ENCODE results near the gene SUFU.

The SUFU gene

DNA sequence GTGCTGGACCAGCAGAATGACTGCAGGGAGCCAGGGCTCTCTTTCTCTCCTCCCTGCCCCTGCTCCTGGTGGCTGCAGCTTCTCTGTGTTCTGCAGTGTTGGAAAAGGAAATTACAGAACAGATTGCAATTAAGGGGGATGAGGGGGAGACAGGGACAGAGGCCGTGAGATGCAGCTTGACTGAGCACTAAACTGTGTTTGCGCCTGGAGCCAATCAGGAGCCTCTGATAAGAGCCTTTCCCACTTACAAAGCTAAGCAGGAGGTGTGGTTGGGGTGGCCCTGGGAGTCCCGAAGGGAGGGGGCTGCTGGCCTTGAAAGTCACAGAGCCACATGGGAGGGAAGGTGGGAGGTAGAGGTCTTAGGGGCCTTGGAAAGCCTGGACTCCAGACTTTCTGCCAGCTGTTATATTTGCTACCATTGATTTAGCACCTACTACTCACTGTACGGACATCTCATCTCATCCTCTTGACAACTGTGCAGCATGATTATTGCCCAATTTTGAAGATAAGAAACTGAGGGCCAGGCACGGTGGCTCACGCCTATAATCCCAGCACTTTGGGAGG, 167.2 kb downstream of the SUFU start:
- no peak for DNase-seq (ENCODE audit: low spot score)

DNA sequence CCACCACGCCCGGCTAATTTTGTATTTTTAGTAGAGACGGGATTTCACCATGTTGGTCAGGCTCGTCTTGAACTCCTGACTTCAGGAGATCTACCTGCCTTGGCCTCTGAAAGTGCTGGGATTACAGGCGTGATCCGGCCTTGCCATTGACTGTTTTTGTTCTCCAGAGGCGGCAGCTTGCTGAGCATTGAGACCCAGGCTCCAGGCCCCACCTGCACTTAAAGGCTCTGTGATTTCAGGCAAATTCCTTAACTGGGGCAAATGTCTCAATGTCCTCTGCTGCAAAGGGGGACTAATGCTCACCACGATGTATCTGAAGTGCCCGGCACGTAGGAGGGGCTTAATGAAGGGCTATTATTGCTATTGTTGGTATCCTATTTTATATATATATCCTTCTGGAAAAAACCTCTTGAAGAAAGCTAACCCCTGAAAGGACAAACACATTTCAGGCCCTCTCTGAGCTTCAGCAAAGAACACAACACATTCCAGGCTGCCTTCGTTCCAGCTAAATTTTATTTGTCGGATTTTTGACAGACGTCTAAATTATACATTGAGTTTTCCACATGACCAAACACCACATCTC, 169.6 kb downstream of the SUFU start:
- no peak for DNase-seq (ENCODE audit: low spot score)

DNA sequence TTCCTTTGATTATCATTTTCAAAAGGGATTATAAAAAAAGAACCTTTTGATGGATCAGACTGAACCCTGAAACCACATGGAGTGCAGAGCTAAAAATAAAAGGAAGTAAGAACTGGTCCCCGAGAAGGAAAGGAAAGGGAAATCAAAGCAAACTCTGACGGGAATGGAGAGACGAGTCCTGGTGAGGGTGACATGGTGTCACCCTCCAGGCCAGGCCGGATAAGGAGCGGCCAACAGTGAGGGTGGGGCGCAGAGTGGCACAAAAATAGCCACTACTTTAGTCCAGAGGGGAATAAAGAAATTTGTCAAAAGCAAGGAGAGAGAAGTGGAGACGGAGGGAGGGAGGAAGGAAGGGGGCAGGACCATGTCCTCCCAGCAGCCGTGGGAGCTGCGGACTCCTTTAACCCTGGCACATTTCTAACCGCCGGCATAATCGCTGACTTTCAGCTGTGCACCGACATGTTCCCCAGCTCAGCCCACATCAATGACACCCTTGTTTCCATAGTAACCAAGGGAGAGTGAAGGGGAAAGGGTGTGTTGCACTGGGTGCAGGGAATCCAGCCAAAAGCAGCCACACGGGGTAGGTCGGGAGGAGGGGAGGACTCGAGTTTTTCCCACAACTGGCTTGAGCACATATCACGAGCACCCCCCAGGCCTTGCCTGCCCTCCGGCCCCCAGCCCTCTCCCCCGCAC, 170.2 kb downstream of the SUFU start:
- peak; percentile 63 for DNase-seq (ENCODE audit: low spot score)

DNA sequence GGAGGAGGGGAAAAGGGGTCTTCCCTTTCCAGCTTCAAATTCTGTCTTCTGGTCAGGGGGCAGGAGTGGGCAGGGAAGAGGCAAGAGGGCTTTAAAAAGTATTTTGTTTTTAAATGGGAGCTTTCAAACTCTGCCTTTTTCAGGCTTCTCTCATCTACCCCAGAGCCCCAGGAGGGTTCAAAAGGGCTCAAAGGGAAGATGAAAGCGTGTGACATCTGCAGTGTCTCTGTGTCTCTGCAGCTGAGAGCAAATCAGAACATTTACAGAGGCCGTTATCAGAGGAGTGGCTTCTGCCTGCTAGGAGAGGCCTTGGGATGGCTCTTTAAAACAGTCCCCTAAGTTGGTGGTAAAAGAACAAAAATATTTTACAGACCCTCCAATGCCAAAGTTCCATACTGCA, 170.8 kb downstream of the SUFU start:
- DNase-seq (ENCODE audit: low spot score): no peak

DNA sequence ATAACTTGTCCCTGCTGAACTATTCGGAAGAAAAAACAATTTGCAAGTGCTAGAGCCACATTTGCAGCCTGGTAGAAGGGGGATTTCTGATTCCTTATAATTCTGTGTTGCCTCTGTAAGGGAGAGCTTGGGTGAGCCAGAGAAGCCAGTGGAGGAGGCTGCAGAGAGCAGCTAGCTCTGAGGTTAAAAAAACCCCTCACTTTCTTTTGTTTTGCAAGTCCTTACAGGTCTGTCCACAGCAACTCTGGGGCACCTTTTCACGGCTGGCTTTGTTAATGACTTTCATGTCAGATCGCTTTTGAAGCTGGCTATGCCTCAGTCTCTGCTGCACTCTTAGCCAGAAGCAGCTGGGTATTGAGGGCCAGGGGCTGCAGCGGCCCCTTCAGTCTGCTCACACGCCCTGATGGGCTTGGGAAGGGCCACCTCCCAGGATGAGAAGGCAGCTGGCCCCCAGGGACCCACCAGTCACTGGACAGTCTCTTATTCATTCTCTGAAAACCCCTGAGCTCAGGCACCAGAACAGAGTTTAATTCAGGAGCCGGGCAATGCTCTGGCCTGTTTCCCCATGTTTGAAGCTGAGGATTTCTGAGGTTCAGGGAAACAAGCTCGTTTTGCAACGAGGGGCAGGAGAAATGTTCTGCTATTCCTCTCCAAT, 171.4 kb downstream of the SUFU start:
- no peak for DNase-seq (ENCODE audit: low spot score)

DNA sequence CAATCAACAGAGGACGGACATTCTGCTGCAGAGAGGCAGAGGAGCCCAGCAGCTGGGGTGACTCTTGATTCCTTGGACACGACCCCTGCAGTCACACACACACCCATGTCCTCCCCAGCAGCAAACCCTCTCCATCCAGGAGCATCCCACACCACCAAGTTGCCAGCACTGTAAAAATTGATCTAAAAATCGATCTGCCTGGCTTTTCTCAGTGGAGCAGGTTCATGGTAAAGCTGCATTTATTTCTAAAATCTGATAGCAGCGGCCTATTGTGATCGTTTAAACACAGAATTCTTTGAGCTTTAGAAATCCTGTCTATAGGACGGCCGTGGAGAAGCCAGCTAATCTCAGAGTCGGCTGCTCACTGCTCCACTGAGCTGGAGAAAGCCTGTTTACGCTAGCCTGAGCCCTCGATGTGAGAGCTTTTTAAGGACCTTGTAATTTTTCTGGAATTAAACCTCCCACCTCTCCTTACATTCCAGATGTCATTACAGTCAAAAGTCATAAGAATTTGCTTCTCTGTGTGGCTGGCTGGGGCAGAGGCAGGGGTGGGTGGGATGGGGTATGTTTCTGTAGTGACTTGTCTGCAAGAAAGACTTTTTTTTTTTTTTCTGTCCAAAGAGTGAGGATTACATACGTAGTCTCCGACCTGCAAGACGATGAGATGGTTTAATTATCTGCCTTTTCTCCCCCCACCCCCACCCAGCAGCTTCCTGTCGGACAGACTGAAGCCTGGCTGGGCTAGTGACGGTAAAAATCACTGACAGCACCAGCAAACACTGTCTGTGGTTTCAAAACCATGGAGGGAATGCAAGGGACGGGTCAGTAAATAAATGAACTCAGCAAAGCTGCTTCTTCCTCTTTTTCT, 172.1 kb downstream of the SUFU start:
- DNase-seq (ENCODE audit: low spot score): peak; percentile 61

DNA sequence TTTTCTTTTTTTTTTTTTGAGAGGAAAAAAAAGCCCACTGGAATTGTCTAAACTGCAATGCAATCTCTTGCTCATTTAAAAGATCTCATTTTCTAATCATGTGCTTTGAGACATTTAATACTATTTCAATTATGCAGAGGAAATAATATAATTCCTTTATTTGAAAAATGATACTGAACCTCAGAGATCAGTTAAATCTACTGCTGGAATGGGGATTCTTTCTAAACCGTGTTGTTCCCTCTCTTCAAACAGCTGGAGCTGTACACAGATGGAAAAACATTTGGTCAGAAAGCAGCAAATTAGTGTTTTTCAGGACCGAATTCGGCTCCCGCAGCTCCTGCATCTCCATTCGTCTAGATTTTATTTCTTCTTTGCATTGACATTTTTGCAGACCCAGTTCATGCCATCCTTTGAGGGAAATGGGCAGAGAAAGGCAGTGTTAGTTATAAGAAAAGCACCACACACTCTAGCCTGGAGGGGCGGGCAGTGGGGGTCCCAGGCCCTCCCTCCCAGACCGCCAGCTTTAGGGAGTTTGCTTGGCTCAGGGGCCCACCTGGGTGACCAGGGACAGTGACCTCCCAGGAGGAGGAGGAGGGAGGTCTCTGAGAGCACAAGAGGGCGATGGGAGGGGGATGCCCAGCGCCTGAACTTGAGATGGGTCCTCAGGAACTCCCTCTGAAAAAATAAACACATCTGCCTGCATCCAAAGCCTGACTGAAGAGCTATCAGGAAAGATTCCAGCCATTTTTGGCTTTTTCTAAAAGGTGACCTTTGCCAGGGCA, 173.0 kb downstream of the SUFU start:
- DNase-seq (ENCODE audit: low spot score): no peak

DNA sequence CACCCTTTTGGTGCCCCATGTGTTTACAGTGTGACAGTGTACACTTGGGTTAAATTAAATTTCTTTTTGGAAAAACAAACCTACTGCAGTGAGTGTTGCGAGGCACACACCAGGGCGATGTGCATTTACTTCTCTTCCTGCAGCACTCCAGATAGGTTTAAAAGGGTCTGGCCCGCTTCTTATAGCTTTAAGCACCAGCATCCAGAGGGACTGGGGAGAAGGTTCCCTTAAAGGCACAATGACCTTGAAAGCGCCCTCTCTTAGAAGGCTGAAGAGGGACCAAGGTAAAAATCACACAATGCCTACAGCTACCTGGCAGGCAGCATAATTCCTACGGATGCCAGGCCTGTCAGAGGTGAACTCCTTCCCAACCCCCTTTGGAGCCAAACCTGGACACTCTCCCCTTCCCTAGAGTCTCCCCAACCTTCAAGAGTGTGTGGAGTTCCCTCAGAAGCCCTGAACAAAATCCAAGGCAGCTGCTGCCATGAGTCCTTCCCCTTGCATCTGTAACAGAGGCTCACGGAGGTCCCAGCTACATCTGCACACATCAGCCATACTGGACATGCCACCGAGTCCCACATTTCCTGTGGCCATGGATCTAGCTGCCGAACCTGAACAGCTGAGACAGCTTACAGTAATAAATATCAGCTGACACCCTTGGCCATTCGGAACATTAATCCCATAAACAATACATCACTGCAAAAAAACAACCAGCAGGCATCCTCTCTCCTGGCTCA, 173.7 kb downstream of the SUFU start:
- DNase-seq (ENCODE audit: low spot score): no peak

DNA sequence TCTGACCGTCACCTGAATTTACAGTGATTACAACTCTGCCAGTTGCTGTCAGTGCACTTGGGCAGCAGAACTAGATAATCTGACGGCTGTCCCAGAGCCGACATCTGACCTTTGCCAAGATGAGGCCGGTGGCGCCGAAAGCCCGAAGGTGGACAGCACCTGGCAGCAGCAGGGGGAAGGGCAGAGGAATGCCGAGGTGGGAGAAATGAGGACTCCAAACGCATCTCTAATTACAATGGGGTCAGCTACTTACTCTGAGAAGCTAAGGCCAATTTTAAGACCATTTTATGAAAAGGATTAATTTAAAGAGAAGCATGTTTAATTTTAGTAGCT, 174.3 kb downstream of the SUFU start:
- DNase-seq (ENCODE audit: low spot score): no peak

DNA sequence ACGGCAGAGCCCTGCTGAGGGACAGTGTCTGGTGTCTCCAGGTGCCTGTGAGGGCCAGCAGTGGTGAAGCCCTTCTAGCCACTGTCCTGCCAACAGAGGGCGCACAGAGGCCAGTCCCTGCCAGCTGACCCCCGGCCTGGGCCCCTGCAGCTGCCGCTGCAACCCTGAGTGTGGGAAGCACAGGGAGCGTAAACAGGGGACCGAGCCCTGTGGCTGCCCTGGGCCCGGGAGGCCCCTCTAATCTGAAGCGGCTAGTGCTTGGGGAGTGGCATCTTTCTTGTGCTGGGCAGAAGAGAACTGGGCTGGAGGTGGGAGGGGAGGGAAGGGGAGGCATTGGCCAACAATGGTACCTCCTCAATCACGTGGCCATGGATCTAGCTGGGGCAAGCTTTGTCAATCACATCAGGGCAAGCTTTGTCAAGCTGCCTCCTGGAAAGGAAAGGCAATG, 175.1 kb downstream of the SUFU start:
- peak; percentile 85 for DNase-seq (ENCODE audit: low spot score)

DNA sequence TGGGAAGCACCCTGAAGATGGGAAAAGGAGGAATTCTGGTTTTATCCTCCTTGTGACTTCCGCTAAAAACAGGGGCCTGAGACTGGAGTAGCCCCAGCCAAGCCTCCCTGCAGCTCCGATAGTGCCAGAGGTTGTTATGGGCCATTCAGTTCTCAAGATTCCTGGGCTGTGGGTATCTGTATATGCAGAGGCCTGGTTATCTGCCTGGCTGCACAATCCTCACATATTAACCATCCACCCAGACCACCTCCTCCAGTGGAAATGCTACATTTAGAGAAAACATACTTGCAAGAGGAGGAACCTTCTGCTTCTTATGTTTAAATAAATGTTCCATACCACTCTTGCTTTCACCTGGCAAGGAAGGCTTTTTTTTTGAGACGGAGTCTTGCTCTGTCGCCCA, 175.8 kb downstream of the SUFU start:
- no peak for DNase-seq (ENCODE audit: low spot score)

DNA sequence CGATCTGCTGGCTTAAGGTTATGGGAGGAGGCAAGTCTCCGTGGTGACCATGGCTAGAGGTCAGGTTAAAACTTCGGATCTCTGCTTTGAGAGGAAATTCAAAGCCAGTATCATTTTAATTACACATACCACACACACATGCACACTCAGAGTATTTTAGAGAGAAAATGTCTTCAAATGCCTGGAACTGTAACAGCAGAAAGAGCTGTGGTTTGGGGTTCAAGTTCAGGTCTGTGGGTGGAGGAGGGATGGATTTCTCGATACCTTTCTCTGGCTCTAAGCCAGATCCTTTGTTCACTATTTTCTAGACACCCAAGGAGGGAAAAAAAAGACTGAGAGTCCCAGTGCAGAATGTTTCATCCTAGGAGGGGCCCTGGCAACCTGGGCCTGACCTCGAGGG, 177.9 kb downstream of the SUFU start:
- DNase-seq (ENCODE audit: low spot score): no peak

DNA sequence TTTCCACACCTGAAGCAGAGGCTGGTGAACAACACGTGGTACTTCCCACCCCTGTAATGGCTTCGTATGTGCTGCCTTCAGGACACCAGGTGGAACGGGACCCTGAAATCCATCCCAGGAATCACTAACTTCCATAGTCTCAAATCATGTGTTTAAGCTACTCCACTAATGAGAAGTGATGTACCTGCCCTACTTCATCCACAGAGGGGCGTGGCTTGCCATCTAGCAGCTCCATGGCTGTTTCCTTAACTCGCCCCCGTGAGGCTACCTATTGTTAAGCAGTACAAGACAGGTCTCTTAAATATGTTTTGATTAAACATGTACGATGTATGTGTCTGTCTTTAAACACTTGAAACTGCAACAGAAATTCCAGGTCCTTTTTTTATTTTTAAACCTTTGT, 178.6 kb downstream of the SUFU start:
- DNase-seq (ENCODE audit: low spot score): no peak

DNA sequence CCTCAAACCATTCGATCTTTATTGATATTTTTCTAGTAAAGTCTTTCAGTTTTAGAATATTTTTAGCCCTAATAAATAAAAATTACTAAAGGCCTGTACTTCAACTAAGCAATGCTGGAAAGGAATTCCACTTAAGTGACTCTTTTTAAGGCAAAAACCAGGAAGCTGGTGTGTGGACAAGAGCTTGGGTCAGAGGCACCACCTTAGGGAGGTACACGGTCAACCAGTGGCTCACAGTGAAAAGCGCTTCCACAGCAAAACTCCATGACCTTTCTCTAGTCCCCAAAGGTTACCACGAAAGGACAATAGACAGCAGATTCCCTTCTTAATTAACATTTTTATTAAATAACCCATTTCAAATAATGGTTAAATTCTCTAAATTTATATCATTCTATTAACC, 179.2 kb downstream of the SUFU start:
- no peak for DNase-seq (ENCODE audit: low spot score)

All from globus pallidus (tissue), 1 donor.